IMR-90 (cell line): ENCODE measurements around the gene CRAMP1.

Experiments
- BHLHE40 ChIP-seq: fragments of 150-350 bp; IDR thresholded peaks from 2 replicates; pipeline ENCODE4 v1.6.1; 2016; ENCODE audit warnings: mild to moderate bottlenecking, low read depth, low read length
- CEBPB ChIP-seq: IDR thresholded peaks from 2 replicates; pipeline ENCODE4 v1.6.1; 2012; ENCODE audit warnings: low read depth, low read length, improper control_type of control experiment
- FOS ChIP-seq: fragments of 150-350 bp; IDR thresholded peaks from 2 replicates; pipeline ENCODE4 v1.6.1; 2016; ENCODE audit warnings: low read depth, low read length
- MAFK ChIP-seq: IDR thresholded peaks from 2 replicates; pipeline ENCODE4 v1.6.1; 2012; ENCODE audit warnings: low read depth, low read length, improper control_type of control experiment
- MAZ ChIP-seq: IDR thresholded peaks from 2 replicates; pipeline ENCODE4 v1.6.1; 2012; ENCODE audit warnings: low read depth, mild to moderate bottlenecking, low read length, improper control_type of control experiment, moderate library complexity, borderline replicate concordance
- MXI1 ChIP-seq: IDR thresholded peaks from 2 replicates; pipeline ENCODE4 v1.6.1; 2012; ENCODE audit warnings: low read depth, mild to moderate bottlenecking, low read length, moderate library complexity, borderline replicate concordance
- POLR2A ChIP-seq: IDR thresholded peaks from 2 replicates; pipeline ENCODE4 v1.6.1; 2012; ENCODE audit warnings: mild to moderate bottlenecking, low read depth, low read length
- RAD21 ChIP-seq: IDR thresholded peaks from 2 replicates; pipeline ENCODE4 v1.6.1; 2012; ENCODE audit warnings: low read length, improper control_type of control experiment
- RCOR1 ChIP-seq: IDR thresholded peaks from 2 replicates; pipeline ENCODE4 v1.6.1; 2012; ENCODE audit warnings: mild to moderate bottlenecking, low read length, improper control_type of control experiment; ENCODE audit not compliant: insufficient replicate concordance
- RFX5 ChIP-seq: IDR thresholded peaks from 2 replicates; pipeline ENCODE4 v1.8.0; 2012; ENCODE audit warnings: low read depth, mild to moderate bottlenecking, low read length, moderate library complexity
- SMC3 ChIP-seq: fragments of 150-350 bp; IDR thresholded peaks from 2 replicates; pipeline ENCODE4 v1.6.1; 2016; ENCODE audit warnings: low read depth, mild to moderate bottlenecking, antibody characterized with exemption, low read length, moderate library complexity
- USF2 ChIP-seq: fragments of 150-350 bp; IDR thresholded peaks from 2 replicates; pipeline ENCODE4 v1.6.1; 2017; ENCODE audit warnings: mild to moderate bottlenecking, antibody characterized with exemption, low read length, low read depth
- TF ChIP-seq, protein P1 (sequence below): conservative IDR thresholded peaks from 2 replicates; pipeline ENCODE4 v1.5.1; 2012; ENCODE audit warnings: mild to moderate bottlenecking, low read depth, low read length, improper control_type of control experiment

GRCh38 chr16:1667271-1667670 lies 55.1 kb downstream of the CRAMP1 start:
- TF ChIP-seq, protein P1, sequence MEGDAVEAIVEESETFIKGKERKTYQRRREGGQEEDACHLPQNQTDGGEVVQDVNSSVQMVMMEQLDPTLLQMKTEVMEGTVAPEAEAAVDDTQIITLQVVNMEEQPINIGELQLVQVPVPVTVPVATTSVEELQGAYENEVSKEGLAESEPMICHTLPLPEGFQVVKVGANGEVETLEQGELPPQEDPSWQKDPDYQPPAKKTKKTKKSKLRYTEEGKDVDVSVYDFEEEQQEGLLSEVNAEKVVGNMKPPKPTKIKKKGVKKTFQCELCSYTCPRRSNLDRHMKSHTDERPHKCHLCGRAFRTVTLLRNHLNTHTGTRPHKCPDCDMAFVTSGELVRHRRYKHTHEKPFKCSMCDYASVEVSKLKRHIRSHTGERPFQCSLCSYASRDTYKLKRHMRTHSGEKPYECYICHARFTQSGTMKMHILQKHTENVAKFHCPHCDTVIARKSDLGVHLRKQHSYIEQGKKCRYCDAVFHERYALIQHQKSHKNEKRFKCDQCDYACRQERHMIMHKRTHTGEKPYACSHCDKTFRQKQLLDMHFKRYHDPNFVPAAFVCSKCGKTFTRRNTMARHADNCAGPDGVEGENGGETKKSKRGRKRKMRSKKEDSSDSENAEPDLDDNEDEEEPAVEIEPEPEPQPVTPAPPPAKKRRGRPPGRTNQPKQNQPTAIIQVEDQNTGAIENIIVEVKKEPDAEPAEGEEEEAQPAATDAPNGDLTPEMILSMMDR: no peak
- TF ChIP-seq RAD21 (no peak), RCOR1 (no peak), RFX5 (no peak), POLR2A (no peak), CEBPB (no peak), MAZ (no peak), MAFK (no peak), SMC3 (no peak), USF2 (no peak), BHLHE40 (no peak), FOS (no peak), MXI1 (no peak)
